HG03378 (cell line): Measurements from ENCODE around the gene FOXJ1.

Experiments used
- ATAC-seq: cut with Tn5 transposase; IDR thresholded peaks from one replicate; pipeline ENCODE4 v1.9.1; 2021; ENCODE audit warnings: mild to moderate bottlenecking, moderate library complexity; ENCODE audit not compliant: unreplicated experiment

The FOXJ1 gene

GRCh38 chr17:76094046-76094445 lies 47.0 kb downstream of the FOXJ1 start:
- ATAC-seq = no peak

- ATAC-seq = no peak
These were observed 48.3 kb downstream of the FOXJ1 start for GRCh38 chr17:76092526-76093413.

- no peak for ATAC-seq
These were observed 49.3 kb downstream of the FOXJ1 start for GRCh38 chr17:76091526-76092286.

GRCh38 chr17:76090517-76091129 lies 50.4 kb downstream of the FOXJ1 start:
- ATAC-seq = no peak

- ATAC-seq = no peak
These were observed 51.1 kb downstream of the FOXJ1 start for GRCh38 chr17:76089680-76090516.

- ATAC-seq = no peak
These were observed 52.0 kb downstream of the FOXJ1 start for GRCh38 chr17:76088868-76089576.

- no peak for ATAC-seq
These were observed 52.8 kb downstream of the FOXJ1 start for GRCh38 chr17:76088041-76088867.

GRCh38 chr17:76087531-76087930 lies 53.5 kb downstream of the FOXJ1 start:
- ATAC-seq = no peak

- no peak for ATAC-seq
These were observed 54.7 kb downstream of the FOXJ1 start for GRCh38 chr17:76086384-76086783.
